ENCODE results near the gene TTC39A.
A peak's percentile ranks its signal among the peaks of the same experiment; 100 is the strongest.

Gene TTC39A

GRCh38 chr1:51330331-51331201 is at the start of gene TTC39A:
Gene TTC39A (minus strand): TSS chr1:51330562. CDS start chr1:51330477, 85 bp downstream.
- H3K4me3 ChIP-seq (replicated peaks; ENCODE audit: low read depth, low read length) = peak within 1 kb of the TSS; percentile 24
- TF ChIP-seq CTCF (IDR thresholded peaks at IDR 0.05; ENCODE audit: low read depth, low read length, missing control alignments) = no peak
- no peak for DNase-seq (ENCODE audit: extremely low read depth, low read depth)

- TF ChIP-seq CTCF (IDR thresholded peaks at IDR 0.05; ENCODE audit: low read depth, low read length, missing control alignments) = no peak
- no peak overlapping the region for H3K4me3 ChIP-seq (replicated peaks; ENCODE audit: low read depth, low read length)
- no peak for DNase-seq (ENCODE audit: extremely low read depth, low read depth)
Measured at GRCh38 chr1:51378871-51379270, 48.5 kb upstream of the TTC39A start.

- no peak overlapping the region for H3K4me3 ChIP-seq (replicated peaks; ENCODE audit: low read depth, low read length)
- no peak for DNase-seq (ENCODE audit: extremely low read depth, low read depth)
- no peak for TF ChIP-seq CTCF (IDR thresholded peaks at IDR 0.05; ENCODE audit: low read depth, low read length, missing control alignments)
Measured at GRCh38 chr1:51373898-51374297, 43.5 kb upstream of the TTC39A start.

- TF ChIP-seq CTCF (IDR thresholded peaks at IDR 0.05; ENCODE audit: low read depth, low read length, missing control alignments) = no peak
- H3K4me3 ChIP-seq (replicated peaks; ENCODE audit: low read depth, low read length) = no peak overlapping the region
- no peak for DNase-seq (ENCODE audit: extremely low read depth, low read depth)
Measured at GRCh38 chr1:51372561-51372960, 42.2 kb upstream of the TTC39A start.

- H3K4me3 ChIP-seq (replicated peaks; ENCODE audit: low read depth, low read length) = no peak overlapping the region
- no peak for TF ChIP-seq CTCF (IDR thresholded peaks at IDR 0.05; ENCODE audit: low read depth, low read length, missing control alignments)
- DNase-seq (ENCODE audit: extremely low read depth, low read depth) = no peak
Measured at GRCh38 chr1:51369171-51369570, 38.8 kb upstream of the TTC39A start.

GRCh38 chr1:51365774-51366173 is 35.4 kb upstream of the TTC39A start:
- no peak for DNase-seq (ENCODE audit: extremely low read depth, low read depth)
- H3K4me3 ChIP-seq (replicated peaks; ENCODE audit: low read depth, low read length) = no peak overlapping the region
- TF ChIP-seq CTCF (IDR thresholded peaks at IDR 0.05; ENCODE audit: low read depth, low read length, missing control alignments) = no peak
